Erythroblast (primary cell): ENCODE results near the gene ATG12.

ENCODE experiments used
- GATA1 ChIP-seq: IDR thresholded peaks from 2 replicates; pipeline ENCODE4 v1.6.1; 2011; ENCODE audit warnings: low read depth, mild to moderate bottlenecking, control low read depth, low read length, moderate library complexity
- POLR2A ChIP-seq: IDR thresholded peaks from 2 replicates; pipeline ENCODE4 v1.6.1; 2011; ENCODE audit warnings: mild to moderate bottlenecking, low read length

DNA sequence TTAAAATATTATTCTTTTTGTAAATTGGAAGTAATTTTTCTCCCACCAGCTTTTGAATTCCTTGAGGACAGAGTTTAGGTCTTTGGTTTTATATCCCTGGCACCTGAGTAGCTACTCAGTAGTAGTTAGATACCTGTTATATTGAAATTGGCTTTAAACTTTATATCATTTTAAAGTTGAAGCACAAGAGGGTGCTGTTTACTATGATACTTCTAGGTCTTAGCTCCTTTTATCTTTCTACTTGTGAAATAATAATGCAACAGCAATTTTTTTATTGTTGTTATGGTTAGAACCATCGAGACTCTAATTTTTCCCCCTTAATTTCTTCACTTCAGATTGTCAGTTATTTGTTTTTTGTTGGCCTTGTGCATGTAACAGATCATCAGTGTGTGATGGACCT is 46.7 kb upstream of the ATG12 start:
- TF ChIP-seq POLR2A = no peak
- no peak for TF ChIP-seq GATA1
